ENCODE data around the gene TBX20. TPM values are rescaled to one million over a fixed set of nuclear protein-coding genes. Genes with fewer than 3 reads are reported as not detected.
"Not testable (repeated sequence)": the region's sequence is repeated elsewhere in the genome, so short reads cannot be mapped to it uniquely, and the experiment has no call there.

TBX20 gene
- polyA plus RNA-seq, 3 donors, result 0.11 TPM; not detected in 2

GRCh38 chr7:35255443-35256255 lies 1.7 kb upstream of the TBX20 start:
- no peak for DNase-seq (ENCODE audit: low read depth in 3 of 3, low spot score in 2 of 3)

- no peak for DNase-seq (ENCODE audit: low read depth in 3 of 3, low spot score in 2 of 3)
Measured at GRCh38 chr7:35254496-35255442, 869 bp upstream of the TBX20 start.

- no peak for DNase-seq (ENCODE audit: low read depth in 3 of 3, low spot score in 2 of 3)
Measured at GRCh38 chr7:35253460-35253709, 515 bp downstream of the TBX20 start.

- DNase-seq (ENCODE audit: low read depth in 3 of 3, low spot score in 2 of 3), result no peak
Measured at GRCh38 chr7:35252612-35253459, 1.1 kb downstream of the TBX20 start.

- no peak for DNase-seq (ENCODE audit: low read depth in 3 of 3, low spot score in 2 of 3)
Measured at GRCh38 chr7:35251606-35252310, 2.1 kb downstream of the TBX20 start.

GRCh38 chr7:35250941-35251340 lies 3.0 kb downstream of the TBX20 start:
- no peak for DNase-seq (ENCODE audit: low read depth in 3 of 3, low spot score in 2 of 3)

GRCh38 chr7:35250452-35250851 lies 3.4 kb downstream of the TBX20 start:
- DNase-seq (ENCODE audit: low read depth in 3 of 3, low spot score in 2 of 3), result no peak

GRCh38 chr7:35249537-35249907 lies 4.4 kb downstream of the TBX20 start:
- DNase-seq (ENCODE audit: low read depth in 3 of 3, low spot score in 2 of 3), result no peak

- no peak for DNase-seq (ENCODE audit: low read depth in 3 of 3, low spot score in 2 of 3)
Measured at GRCh38 chr7:35248576-35249536, 5.0 kb downstream of the TBX20 start.

- no peak for DNase-seq (ENCODE audit: low read depth in 3 of 3, low spot score in 2 of 3)
Measured at GRCh38 chr7:35246819-35247218, 7.1 kb downstream of the TBX20 start.

- DNase-seq (ENCODE audit: low read depth in 3 of 3, low spot score in 2 of 3), result no peak
Measured at GRCh38 chr7:35241884-35242283, 12.0 kb downstream of the TBX20 start.

- DNase-seq (ENCODE audit: low read depth in 3 of 3, low spot score in 2 of 3), result no peak
Measured at GRCh38 chr7:35241436-35241835, 12.5 kb downstream of the TBX20 start.

GRCh38 chr7:35241008-35241407 lies 12.9 kb downstream of the TBX20 start:
- DNase-seq (ENCODE audit: low read depth in 3 of 3, low spot score in 2 of 3), result not testable (repeated sequence)

GRCh38 chr7:35238456-35238855 lies 15.4 kb downstream of the TBX20 start:
- not testable (repeated sequence) for DNase-seq (ENCODE audit: low read depth in 3 of 3, low spot score in 2 of 3)

GRCh38 chr7:35232994-35233393 lies 20.9 kb downstream of the TBX20 start:
- DNase-seq (ENCODE audit: low read depth in 3 of 3, low spot score in 2 of 3), result no peak

GRCh38 chr7:35231221-35231620 lies 22.7 kb downstream of the TBX20 start:
- DNase-seq (ENCODE audit: low read depth in 3 of 3, low spot score in 2 of 3), result not testable (repeated sequence)

- not testable (repeated sequence) for DNase-seq (ENCODE audit: low read depth in 3 of 3, low spot score in 2 of 3)
Measured at GRCh38 chr7:35229116-35229780, 24.7 kb downstream of the TBX20 start.

GRCh38 chr7:35228496-35229051 lies 25.3 kb downstream of the TBX20 start:
- DNase-seq (ENCODE audit: low read depth in 3 of 3, low spot score in 2 of 3), result not testable (repeated sequence)
